HuH-7.5 (cell line): ENCODE results near the gene ZNF837.
"Not testable (repeated sequence)": the region's sequence is repeated elsewhere in the genome, so short reads cannot be mapped to it uniquely, and the experiment has no call there.

Experiments
- DNase-seq: peaks from one replicate; pipeline ENCODE4 v3.0.0; 2011; ENCODE audit warnings: low spot score

ZNF837 gene

GRCh38 chr19:58396691-58397532 lies 16.1 kb upstream of the ZNF837 start:
- DNase-seq = peak; percentile 10

- DNase-seq = peak; percentile 33
Measured at GRCh38 chr19:58395979-58396627, 15.3 kb upstream of the ZNF837 start.

- DNase-seq = peak; percentile 80
Measured at GRCh38 chr19:58395220-58395978, 14.6 kb upstream of the ZNF837 start, which contains the start of gene RNF225. Gene RNF225 (plus strand): TSS chr19:58395656. CDS start chr19:58396090, 434 bp downstream.

- DNase-seq = no peak
Measured at GRCh38 chr19:58394821-58395219, 14.0 kb upstream of the ZNF837 start.

- peak; percentile 3 for DNase-seq
Measured at GRCh38 chr19:58393725-58394033, 12.8 kb upstream of the ZNF837 start.

- DNase-seq = no peak
Measured at GRCh38 chr19:58392945-58393724, 12.3 kb upstream of the ZNF837 start.

GRCh38 chr19:58388175-58388526 lies 7.3 kb upstream of the ZNF837 start:
- DNase-seq = no peak

GRCh38 chr19:58387338-58388174 lies 6.7 kb upstream of the ZNF837 start:
- no peak for DNase-seq

GRCh38 chr19:58386576-58387337 lies 5.9 kb upstream of the ZNF837 start, which contains the start of gene RPS5:
Gene RPS5 (plus strand): TSS chr19:58387269. CDS start chr19:58388138, 869 bp downstream.
- peak; percentile 99 for DNase-seq

- no peak for DNase-seq
Measured at GRCh38 chr19:58385891-58386575, 5.2 kb upstream of the ZNF837 start.

GRCh38 chr19:58385313-58385890 lies 4.6 kb upstream of the ZNF837 start:
- DNase-seq = no peak

GRCh38 chr19:58382997-58383603 lies 2.3 kb upstream of the ZNF837 start:
- DNase-seq = no peak

GRCh38 chr19:58381460-58382212 lies 806 bp upstream of the ZNF837 start:
- DNase-seq = no peak

GRCh38 chr19:58380037-58380661 lies 681 bp downstream of the ZNF837 start:
- DNase-seq = no peak

GRCh38 chr19:58379246-58379645 lies 1.6 kb downstream of the ZNF837 start:
- no peak for DNase-seq

GRCh38 chr19:58376724-58377123 lies 4.1 kb downstream of the ZNF837 start:
- not testable (repeated sequence) for DNase-seq

- no peak for DNase-seq
Measured at GRCh38 chr19:58374200-58374599, 6.6 kb downstream of the ZNF837 start.
